Activated T-cell treated with anti-CD3 and anti-CD28 coated beads, Interleukin-2, amount 50 U/mL, for 48 hours (primary cell): ENCODE results near the gene MERTK.
"Not testable (repeated sequence)": the region's sequence is repeated elsewhere in the genome, so short reads cannot be mapped to it uniquely, and the experiment has no call there.

Experiments used
- DNase-seq, 2 experiments: peaks; one replicate each; pipeline ENCODE4 v3.0.0-alpha.2; 2020

The MERTK gene

GRCh38 chr2:111910609-111911277, 12.3 kb downstream of the MERTK start:
- no peak for DNase-seq

GRCh38 chr2:111911295-111911977, 13.0 kb downstream of the MERTK start:
- DNase-seq = not testable (repeated sequence)

GRCh38 chr2:111912547-111912946, 14.1 kb downstream of the MERTK start:
- DNase-seq = no peak

GRCh38 chr2:111917106-111917505, 18.7 kb downstream of the MERTK start:
- no peak for DNase-seq

DNA sequence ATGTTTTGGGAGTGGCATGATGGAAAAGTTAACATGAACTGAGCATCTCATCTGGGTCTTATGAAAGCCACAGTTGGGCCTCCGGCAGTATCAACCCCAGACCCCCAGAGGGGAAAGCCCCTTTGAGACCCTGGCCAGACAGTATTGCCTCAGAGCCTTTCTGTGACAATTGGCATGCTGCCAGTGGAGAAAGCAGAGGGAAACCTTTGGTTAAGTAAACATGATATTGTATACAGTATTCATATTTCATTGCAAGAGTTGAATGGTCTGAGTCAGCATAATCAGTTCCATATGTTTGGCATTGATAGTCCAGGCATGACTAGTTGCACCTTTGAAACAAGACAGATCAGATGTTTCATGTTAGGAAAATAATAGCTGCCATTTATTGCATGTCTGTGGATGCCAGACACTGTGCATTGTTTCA, 20.0 kb downstream of the MERTK start:
- DNase-seq = no peak

- DNase-seq = no peak
Observed at GRCh38 chr2:111919365-111919764, 21.0 kb downstream of the MERTK start.

DNA sequence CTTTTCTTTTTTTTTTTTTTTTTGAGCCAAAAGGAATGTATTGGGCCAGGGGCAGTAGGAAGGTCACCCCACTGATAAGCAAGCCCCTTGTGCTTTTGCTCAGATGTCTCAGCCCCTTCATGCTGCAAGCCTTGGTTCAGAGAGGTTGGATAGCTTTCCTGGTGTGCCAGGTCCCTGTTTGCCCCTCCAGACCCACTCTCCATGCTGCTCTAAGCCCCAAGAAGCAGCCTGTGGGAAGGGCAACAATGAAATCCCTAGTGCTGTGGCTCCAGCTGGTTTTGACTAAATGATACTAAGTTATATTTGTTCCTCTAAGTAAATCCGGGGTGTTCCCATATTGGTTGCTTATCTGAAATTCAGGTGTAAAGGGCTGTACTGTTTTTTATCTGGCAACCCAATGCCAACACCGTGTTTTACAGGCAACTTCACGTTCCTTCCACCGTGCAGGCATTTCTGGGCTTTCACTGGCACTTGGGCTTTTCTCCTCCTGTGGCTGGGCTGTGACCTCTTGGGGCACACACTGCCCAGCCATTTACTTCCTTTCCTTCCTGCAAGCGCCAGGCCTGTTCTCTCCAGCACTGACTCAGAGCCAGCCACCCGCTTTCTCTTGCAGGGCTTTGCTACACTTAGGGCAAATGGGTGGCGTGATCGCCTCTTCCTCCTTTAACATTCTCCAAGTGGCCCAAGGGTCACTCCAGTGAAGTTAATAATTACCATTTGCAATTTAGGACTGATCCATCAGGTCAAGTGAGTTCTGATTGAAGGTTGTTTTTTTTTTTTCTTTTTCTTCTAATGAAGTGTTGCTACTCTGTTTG, 21.6 kb downstream of the MERTK start:
- no peak for DNase-seq

DNA sequence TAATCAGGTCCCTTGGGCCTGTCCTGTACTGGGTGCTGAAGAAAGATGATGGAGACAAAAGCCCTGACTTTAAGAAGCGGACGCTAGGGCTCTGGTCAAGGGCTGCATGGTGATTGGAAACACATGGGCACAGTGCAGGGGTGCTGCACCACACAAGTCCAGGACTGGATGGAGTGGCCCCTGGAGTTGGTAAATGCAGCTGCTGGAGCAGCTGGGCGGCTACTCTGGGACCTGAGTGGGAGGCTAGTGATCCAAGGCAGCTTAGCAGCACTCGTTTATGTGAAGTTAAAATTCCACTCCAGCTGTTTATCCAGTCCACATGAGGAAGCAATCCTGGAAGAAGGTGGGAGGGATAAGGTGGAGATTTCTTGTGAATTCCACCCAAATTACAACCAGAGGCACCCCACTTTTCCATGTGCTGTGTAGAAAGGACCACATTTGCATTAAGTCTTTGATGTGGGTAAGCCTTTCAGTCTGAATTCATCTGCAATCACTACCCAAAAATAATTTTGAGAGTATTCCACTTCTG, 24.9 kb downstream of the MERTK start:
- DNase-seq = no peak

DNA sequence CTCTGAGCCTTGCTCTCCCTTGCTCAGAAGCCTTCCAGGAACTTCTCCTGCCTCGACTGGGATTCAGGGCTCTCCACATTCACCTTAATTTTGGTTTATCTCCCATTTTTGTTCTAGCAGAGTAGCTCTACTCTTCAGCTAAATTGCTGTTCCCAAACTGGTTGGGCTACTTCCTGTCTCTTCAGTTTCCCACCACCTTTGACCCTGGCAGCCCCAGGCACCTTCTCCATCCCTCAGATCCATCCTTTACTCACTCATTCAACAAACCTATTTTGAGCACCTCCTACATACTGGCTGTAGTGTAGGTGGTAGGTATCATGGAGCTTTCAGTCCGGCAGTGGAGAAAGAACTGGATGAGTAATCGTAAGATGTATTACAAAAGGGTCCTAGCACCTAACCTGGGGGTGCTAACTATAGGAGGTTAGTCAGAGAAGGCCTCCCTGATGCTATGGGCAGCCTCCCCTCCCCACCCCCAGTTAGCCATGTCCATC, 26.3 kb downstream of the MERTK start:
- DNase-seq = no peak

DNA sequence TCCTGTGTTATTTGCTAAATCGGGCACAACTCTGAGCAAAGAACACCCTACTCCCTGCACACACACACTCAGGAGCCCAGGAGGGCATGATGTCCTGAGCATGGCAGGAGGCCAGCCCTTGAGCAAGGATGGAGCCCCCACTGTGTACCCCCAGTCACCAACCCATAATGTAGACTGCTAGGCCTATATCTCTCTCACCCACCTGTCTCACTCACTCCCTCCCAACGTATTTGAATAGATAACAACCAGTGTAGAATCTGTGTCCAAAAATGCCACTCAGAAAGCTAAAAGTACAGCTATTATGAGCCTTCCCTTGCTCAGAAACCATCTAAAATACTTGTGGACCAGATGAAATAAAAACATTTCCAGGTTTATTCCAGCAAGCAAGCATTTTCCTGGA, 29.3 kb downstream of the MERTK start:
- DNase-seq = no peak

DNA sequence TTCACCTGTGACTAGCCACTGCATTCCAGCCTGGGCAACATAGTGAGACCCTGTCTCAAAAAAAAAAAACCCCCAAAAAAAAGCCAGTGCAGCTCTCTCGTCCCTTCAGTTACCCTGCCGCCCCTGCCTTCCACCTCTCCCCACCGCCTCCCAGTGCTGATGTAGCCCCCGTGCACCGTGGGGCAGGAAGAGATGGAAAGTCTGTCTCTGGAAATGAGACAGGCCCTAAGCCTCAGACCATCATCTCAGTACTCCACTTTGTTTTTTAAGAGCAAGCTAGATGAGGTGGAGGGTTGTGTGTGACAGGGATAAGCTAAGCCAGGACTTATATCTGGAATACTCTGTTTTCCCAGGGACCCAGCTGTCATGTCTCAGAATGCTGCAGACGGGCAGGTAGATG, 32.0 kb downstream of the MERTK start:
- DNase-seq = peak in 1 of 2 experiments; percentile 26

GRCh38 chr2:111930875-111931274, 32.5 kb downstream of the MERTK start:
- DNase-seq = peak in 1 of 2 experiments; percentile 35

DNA sequence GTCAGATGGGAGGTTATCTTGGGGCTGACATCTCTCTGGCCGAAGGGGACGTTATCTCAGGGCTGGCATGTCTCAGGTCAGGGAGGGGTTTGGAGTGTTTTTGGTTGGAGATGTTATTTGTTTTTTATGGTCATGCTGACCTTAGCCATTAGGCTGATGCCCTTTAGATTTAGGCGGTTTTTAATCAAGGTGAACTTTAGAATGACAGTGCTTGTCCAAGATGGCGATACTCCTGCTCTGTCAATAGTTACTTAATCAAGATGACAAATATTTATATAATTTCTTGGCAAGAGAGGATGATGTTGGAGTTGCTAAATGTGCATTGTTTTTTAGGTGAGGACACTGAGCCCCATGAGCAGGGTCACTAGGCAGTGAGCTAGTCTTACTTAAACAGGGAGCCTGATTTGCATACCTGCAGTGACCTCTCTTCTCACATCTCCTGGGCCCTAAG, 34.5 kb downstream of the MERTK start:
- DNase-seq = no peak

DNA sequence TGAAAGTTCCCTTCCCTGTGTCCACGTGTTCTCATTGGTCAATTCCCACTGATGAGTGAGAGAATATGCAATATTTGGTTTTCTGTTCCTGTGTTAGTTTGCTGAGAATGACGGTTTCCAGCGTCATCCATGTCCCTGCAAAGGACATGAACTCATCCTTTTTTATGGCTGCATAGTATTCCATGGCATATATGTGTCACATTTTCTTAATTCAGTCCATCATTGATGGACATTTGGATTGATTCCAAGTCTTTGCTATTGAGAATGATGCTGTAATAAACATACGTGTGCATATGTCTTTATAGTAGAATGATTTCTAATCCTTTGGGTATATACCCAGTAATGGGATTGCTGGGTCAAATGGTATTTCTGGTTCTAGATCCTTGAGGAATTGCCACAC, 35.5 kb downstream of the MERTK start:
- not testable (repeated sequence) for DNase-seq

DNA sequence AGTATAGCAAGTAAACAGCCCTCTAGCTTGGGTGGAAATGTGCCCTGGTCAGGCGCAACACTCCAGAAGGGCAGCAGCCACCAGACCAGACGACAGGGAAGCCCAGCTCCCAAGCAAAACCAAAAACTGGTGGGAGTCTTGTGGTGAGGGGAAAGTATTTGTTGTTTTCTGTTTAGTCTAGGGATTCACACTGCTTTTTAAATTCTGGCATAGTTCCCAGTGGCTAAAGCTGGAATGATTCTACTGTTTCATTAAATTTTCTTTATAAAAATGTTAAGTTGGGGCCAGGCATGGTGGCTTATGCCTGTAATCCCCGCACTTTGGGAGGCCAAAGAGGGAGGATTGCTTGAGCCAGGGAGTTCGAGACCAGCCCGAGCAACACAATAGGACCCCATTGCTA, 38.5 kb downstream of the MERTK start:
- no peak for DNase-seq

GRCh38 chr2:111938392-111938791, 40.0 kb downstream of the MERTK start:
- DNase-seq = no peak

DNA sequence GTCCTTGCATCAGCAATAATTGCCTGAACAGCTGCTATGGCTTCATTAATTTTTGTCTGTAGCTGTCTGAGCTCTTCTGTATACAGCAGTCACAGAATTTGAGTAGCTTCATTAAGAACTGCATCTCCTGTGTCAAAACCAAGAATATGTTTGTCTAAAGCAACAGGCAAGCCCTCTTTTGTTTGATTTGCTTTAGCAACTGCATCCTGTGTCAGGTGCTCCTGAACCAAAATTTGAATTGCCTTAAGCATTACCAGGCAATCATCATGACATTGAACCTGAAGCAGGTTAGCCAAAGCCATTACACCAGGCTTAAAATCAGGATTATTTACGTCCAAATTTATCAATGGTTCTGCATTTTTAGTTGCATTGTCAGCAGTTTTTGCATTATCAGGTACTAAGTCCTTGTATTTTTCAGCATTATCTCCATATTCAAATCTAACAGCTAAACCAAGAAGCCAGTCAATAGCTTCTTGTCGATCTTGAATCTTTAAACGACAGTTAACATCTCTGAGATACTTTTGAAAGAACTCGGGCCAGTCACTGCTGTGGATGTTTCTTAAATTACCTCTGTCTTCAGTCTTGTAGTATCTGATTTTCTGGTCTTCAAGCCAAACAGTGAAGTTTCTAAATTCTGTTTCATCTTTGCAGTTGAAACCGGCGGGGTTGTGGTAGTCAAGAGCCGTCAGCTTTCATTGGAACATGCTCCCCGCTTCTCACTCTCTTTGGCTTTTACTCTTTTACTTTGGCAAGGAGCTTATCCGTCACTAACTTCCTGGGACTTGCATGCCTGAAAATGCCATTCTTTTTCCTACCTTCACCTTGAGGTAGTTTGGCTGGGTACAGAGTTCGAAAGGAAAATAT, 42.2 kb downstream of the MERTK start:
- no peak for DNase-seq

GRCh38 chr2:111941531-111941930, 43.1 kb downstream of the MERTK start:
- DNase-seq = no peak

DNA sequence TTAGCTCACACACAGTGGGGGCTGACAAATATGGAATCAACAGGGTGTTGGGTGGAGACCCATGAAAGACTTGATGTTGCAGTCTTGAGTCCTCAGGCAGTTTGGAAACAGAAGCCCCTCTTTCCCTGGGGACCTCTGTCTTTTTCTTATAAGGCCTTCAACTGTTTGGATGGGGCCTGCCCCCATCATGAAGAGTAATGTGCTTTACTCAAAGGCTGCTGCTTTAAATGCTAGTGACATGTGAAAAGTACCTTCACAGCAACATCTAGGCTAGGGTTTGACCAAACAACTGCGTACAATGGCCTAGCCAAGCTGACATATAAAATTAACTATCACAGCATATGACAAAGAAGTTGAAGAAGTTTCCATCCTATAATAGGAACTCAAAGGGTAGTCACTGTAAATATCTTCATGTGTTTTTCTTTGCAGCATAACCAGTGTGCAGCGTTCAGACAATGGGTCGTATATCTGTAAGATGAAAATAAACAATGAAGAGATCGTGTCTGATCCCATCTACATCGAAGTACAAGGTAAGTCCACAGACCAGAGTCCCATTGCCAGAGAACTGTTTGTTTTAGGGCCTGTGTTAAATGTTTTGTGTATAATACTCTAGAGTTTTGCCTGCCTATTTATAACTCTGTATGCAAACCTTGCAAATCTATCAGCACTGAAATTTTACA, 46.3 kb downstream of the MERTK start:
- no peak for DNase-seq

DNA sequence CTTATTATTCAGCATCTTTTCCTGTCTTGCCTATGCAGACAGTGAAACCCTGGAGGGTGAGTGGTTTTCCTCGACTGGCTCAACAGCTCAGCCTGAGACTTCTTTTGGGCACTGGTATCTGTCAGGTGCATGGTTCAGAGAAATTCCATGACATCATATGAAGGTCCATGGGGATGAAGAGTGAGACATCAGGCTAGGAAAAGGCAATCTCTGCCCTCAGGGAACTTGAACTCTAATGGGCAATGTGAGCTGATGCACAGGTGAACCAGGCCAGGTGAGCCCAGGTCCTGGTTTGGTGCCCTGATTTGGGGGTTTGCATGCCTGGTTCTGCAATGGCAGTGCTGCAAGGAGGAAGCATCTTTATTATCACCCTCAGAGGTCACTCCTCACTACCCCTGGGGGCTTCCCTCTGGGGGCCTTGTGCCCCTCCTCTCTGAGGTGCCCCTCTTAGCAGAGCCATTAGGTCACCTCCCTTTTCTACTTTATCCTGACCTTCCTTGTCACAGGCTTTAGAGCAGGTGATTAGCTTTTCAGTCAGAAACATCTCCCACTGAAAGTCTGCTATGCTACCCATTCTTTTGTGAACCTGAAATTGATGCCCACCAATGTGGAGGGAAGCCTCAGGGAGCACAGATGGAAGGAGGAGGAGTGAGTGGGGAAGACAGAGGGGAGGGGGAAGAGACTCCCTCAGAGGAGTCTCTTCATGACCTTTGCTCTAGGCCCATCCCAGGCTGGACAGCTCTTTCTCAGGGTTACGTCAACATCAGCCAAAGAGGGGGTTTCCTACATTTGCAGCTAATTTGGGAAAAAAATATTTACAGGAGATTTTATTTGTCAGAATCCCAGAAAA, 47.3 kb downstream of the MERTK start:
- DNase-seq = no peak
